Measurements from ENCODE around the gene CDC25A. TPM values are rescaled to one million over a fixed set of nuclear protein-coding genes. Genes with fewer than 3 reads are reported as not detected.

Gene CDC25A
- total RNA-seq, 2 experiments from 2014 or later = 32.5 to 33.9 TPM

Small RNAs within 50 kb of the gene (microRNA-seq; reads per million reads assigned to microRNA genes)
- 4.6 reads per million, percentile 12 among the genes with 10 or more reads in this experiment for gene MIR4443 (ENCODE audit: borderline replicate concordance)

Other genes with a start within 250 kb of the CDC25A start
- gene MAP4, start 172.0 kb downstream of the CDC25A start, total RNA-seq = 100 to 1,000 TPM; 115 to 119 TPM
- not detected for gene CAMP, start 35.1 kb upstream of the CDC25A start, total RNA-seq
- gene ZNF589, start 52.7 kb upstream of the CDC25A start, total RNA-seq = 10 to 100 TPM; 28.6 to 29.6 TPM
- 10 to 100 TPM; 26.1 to 28.9 TPM for gene NME6, start 113.0 kb upstream of the CDC25A start, total RNA-seq
- gene SPINK8, start 145.2 kb upstream of the CDC25A start, total RNA-seq = not detected
- gene FBXW12, start 183.8 kb upstream of the CDC25A start, total RNA-seq = under 1 TPM; 0.11 to 0.16 TPM
- 1 to 10 TPM; 3.7 to 5.1 TPM for gene PLXNB1, start 241.7 kb upstream of the CDC25A start, total RNA-seq